OCI-LY3 (cell line): ENCODE results near the gene RPN2.

ENCODE experiments used
- CTCF ChIP-seq: fragments of 200-600, 300-600 bp; sonication (generic); IDR thresholded peaks from 2 replicates; pipeline ENCODE4 v1.5.1; 2014; ENCODE audit warnings: antibody characterized with exemption, low read length, low read depth
- EZH2phosphoT487 ChIP-seq: fragments of 200-600 bp; shearing (Covaris generic); IDR thresholded peaks from 2 replicates; pipeline ENCODE4 v1.6.1; 2018; ENCODE audit warnings: antibody characterized with exemption, mixed run types, low read depth

- TF ChIP-seq CTCF (no peak), EZH2phosphoT487 (no peak)
Observed at GRCh38 chr20:37158248-37158647, 20.9 kb upstream of the RPN2 start.
